Activated B cell treated with CpG ODN at 0.5 μM for 24 hours (primary cell): ENCODE results near the gene ACOX3. TPM values are rescaled to one million over a fixed set of nuclear protein-coding genes. Genes with fewer than 3 reads are reported as not detected.

ENCODE experiments used
- ATAC-seq: fragments of 200-7000 bp; cut with Tn5 transposase; one replicate; pipeline ENCODE4 v1.10.0; 2021; ENCODE audit warnings: low read depth, mild to moderate bottlenecking, moderate library complexity
- CTCF ChIA-PET: fragments of 350-600 bp; sonication (Branson Sonifier 250); formaldehyde crosslinking; loops from one replicate; lab custom pipeline; 2021; ENCODE audit warnings: antibody characterized with exemption; lab: Charles Lee
- POLR2A ChIA-PET: fragments of 350-600 bp; sonication (Branson Sonifier 250); formaldehyde crosslinking; loops from one replicate; lab custom pipeline; 2021; ENCODE audit warnings: antibody characterized with exemption; lab: Charles Lee
- DNase-seq: peaks from one replicate; pipeline ENCODE4 v3.0.0; 2022
- H3K27ac Mint-ChIP-seq: one replicate; pipeline ENCODE4 v1.8.0; 2020; ENCODE audit warnings: mixed read lengths
- H3K27me3 Mint-ChIP-seq: one replicate; pipeline ENCODE4 v1.8.0; 2021; ENCODE audit warnings: mixed read lengths
- H3K36me3 Mint-ChIP-seq: one replicate; pipeline ENCODE4 v1.8.0; 2021; ENCODE audit warnings: low read depth, mixed read lengths
- H3K4me1 Mint-ChIP-seq: one replicate; pipeline ENCODE4 v1.8.0; 2021; ENCODE audit warnings: mixed read lengths
- H3K4me3 Mint-ChIP-seq: one replicate; pipeline ENCODE4 v1.8.0; 2020; ENCODE audit warnings: mild to moderate bottlenecking, mixed read lengths
- H3K9me3 Mint-ChIP-seq: one replicate; pipeline ENCODE4 v1.8.0; 2020; ENCODE audit warnings: mixed read lengths
- intact Hi-C: fragments of 100-400 bp; cut with micrococcal nuclease; formaldehyde crosslinking; loops from one replicate; pipeline ENCODE4 v1.15.1; 2024
- total RNA-seq: library from RNA; stranded (reverse); gene quantifications from 2 replicates; pipeline ENCODE4 v1.2.3, GENCODE V29; 2022
- TF ChIP-seq, protein P1 (sequence below): fragments of 200-600 bp; IDR thresholded peaks from one replicate; pipeline ENCODE4 v1.8.0; 2022; ENCODE audit warnings: antibody characterized with exemption, mild to moderate bottlenecking

Gene ACOX3
- total RNA-seq, 1 donor from 2014 or later: 20.6 TPM

DNA sequence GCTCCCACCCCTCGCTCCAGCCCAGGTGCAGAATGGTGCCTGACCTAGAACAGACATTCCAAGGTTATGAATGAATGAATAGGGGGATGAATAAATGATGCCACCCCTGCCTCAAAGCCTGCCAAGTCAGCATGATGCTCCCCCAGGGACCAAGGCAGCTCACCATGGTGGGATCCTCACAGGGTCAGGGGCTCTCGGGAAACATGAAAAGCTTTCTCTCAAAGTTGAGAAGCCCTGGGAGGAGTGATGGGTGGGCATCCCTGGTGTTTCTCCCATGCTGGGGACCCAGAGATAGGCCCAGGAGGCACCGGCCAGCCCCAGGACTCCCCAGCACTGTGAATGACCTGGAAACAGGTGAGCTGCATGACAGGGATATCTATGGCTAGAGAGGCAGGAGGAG is 112.1 kb downstream of the ACOX3 start:
- no peaks in the 10 kb centered on the region for H3K4me1 Mint-ChIP-seq
- H3K27me3 Mint-ChIP-seq: peaks cover 9% of the 10 kb centered on the region
- H3K27ac Mint-ChIP-seq: no peak overlapping the region
- TF ChIP-seq, protein P1, sequence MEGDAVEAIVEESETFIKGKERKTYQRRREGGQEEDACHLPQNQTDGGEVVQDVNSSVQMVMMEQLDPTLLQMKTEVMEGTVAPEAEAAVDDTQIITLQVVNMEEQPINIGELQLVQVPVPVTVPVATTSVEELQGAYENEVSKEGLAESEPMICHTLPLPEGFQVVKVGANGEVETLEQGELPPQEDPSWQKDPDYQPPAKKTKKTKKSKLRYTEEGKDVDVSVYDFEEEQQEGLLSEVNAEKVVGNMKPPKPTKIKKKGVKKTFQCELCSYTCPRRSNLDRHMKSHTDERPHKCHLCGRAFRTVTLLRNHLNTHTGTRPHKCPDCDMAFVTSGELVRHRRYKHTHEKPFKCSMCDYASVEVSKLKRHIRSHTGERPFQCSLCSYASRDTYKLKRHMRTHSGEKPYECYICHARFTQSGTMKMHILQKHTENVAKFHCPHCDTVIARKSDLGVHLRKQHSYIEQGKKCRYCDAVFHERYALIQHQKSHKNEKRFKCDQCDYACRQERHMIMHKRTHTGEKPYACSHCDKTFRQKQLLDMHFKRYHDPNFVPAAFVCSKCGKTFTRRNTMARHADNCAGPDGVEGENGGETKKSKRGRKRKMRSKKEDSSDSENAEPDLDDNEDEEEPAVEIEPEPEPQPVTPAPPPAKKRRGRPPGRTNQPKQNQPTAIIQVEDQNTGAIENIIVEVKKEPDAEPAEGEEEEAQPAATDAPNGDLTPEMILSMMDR: no peak
- ChIA-PET POLR2A (no interaction called here), CTCF (no interaction called here)
- H3K4me3 Mint-ChIP-seq: no peak overlapping the region
- H3K9me3 Mint-ChIP-seq: peaks cover 6% of the 10 kb centered on the region
- no peaks in the 10 kb centered on the region for H3K36me3 Mint-ChIP-seq
- ATAC-seq (no peak), DNase-seq (no peak)
- intact Hi-C loops: no loop called here

DNA sequence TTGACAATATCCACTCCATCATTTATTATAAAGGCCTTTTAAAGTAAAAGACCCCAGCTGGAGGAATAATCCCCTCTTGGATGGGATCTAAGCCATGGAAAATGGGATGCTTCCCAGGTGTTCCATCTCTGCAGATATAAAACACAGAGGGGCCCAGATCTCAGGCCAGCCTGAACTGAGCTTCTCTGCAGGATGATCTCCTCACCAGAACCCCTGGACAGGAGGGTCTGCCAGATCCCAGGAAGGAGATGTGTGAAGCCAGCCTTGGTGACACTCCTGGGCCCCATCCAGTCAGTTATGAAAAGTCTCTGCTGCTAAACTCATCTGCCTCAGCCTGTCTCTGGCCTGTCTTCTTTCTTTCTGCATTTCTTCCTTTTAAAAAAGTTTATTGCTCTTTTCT is 114.3 kb downstream of the ACOX3 start:
- ChIA-PET CTCF (no interaction called here), POLR2A (no interaction called here)
- H3K27ac Mint-ChIP-seq: no peak overlapping the region
- H3K27me3 Mint-ChIP-seq: peaks cover 3% of the 10 kb centered on the region
- TF ChIP-seq, protein P1: no peak
- no peak overlapping the region for H3K4me3 Mint-ChIP-seq
- H3K9me3 Mint-ChIP-seq: no peaks in the 10 kb centered on the region
- DNase-seq: no peak
- no peaks in the 10 kb centered on the region for H3K4me1 Mint-ChIP-seq
- no peaks in the 10 kb centered on the region for H3K36me3 Mint-ChIP-seq
- intact Hi-C loops: no loop called here
- ATAC-seq: no peak

DNA sequence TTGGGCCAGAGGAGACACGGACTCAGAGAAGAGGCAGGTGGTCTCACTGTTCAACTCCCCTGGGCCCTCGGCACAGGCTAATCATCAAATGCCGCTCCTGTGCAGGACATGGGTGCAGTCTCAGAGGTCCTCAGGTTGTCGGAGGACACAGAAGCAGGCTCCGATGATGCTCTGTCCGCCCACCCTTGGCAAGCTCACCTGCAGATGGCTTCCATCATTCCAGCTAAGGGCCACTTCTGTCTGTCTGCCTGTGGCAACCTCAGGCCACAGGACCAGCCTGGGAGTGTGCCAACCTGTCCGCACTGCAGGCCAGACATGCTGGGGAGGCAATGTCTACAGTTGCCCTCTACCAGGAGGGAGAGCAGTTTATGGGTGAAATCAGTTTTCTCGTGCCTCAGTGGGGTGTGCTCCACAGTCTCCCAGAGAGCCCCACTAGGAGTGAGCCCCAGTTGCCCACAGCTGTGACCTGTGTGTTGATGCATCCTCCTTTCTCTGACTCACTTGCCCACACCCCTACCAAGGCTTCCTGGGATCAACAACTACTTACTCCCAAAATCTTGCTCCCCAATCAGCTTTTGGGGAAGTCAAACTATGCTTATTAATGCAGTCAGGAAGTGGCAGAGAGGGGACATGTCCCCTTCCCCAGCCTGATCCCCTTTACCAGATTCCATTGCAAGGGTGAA is 115.1 kb downstream of the ACOX3 start:
- no peak for DNase-seq
- H3K4me3 Mint-ChIP-seq: no peak overlapping the region
- no peaks in the 10 kb centered on the region for H3K4me1 Mint-ChIP-seq
- TF ChIP-seq, protein P1: no peak
- ATAC-seq: no peak
- H3K27me3 Mint-ChIP-seq: peaks cover 3% of the 10 kb centered on the region
- no peak overlapping the region for H3K27ac Mint-ChIP-seq
- H3K36me3 Mint-ChIP-seq: no peaks in the 10 kb centered on the region
- CTCF ChIA-PET: no interaction called here
- intact Hi-C loops: no loop called here
- POLR2A ChIA-PET: no interaction called here
- H3K9me3 Mint-ChIP-seq: no peaks in the 10 kb centered on the region

DNA sequence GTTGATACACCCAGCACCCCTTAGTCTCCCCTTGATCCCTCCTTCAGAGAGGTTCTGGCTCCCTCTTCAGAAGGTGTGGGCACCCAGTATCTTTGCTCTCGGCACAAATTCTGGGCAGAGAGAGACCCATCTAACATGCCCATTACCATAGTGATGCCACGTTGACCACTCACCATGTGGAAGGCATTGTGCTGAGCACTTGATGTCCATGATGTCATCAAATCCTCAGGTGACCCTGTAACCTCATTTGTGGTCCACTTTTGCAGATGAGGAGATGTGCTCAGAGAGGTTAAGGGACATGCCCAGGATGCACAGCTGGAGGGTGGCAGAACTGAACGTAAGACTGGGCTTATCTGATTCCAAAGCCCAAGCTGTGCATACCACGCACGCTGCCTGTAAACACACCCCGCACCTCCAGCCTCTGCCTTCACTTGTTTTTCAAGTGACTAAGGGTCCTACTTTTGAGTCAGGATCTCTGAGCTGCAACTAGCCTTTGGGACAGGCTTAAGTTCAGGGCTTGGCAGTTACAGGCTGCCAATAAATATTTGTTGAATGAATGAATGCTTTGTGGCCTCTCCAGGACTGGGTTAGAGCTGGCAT is 115.8 kb downstream of the ACOX3 start:
- TF ChIP-seq, protein P1: no peak
- DNase-seq: no peak
- ATAC-seq: no peak
- no peaks in the 10 kb centered on the region for H3K9me3 Mint-ChIP-seq
- intact Hi-C loops: no loop called here
- no peaks in the 10 kb centered on the region for H3K36me3 Mint-ChIP-seq
- H3K27me3 Mint-ChIP-seq: peaks cover 3% of the 10 kb centered on the region
- POLR2A ChIA-PET: no interaction called here
- CTCF ChIA-PET: no interaction called here
- H3K27ac Mint-ChIP-seq: no peak overlapping the region
- H3K4me3 Mint-ChIP-seq: no peak overlapping the region
- H3K4me1 Mint-ChIP-seq: no peaks in the 10 kb centered on the region

DNA sequence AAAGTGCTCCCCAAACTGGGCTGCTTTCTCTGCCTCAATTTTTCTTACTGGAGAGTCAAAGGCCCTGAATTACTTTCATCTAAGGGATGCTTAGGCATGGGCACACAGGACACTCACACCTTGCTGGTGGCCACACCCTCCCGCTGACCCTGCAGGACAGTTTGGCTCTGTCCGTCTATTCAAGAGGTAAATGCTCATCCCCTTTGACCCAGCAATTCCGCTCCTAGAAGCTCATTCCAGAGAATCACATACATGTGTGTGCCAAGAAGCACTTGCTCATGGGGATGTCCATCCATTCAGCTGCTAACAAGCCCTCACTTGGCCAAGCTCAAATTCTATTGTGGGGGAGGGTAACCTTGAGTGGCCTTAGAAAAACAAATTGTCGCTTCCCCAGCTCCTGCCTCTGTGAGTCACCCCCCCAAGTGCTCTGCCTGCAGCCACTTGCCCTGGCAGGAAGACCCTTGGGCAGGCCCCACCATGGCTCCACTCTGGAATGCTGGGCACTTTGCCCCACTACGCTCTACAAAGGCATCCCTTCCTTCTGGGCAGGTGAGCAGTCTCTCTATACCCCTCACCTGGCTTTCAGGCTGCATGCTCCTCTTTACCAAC is 116.5 kb downstream of the ACOX3 start:
- H3K9me3 Mint-ChIP-seq: no peaks in the 10 kb centered on the region
- TF ChIP-seq, protein P1: no peak
- DNase-seq (no peak), ATAC-seq (no peak)
- H3K4me1 Mint-ChIP-seq: no peaks in the 10 kb centered on the region
- H3K27me3 Mint-ChIP-seq: peaks cover 6% of the 10 kb centered on the region
- H3K27ac Mint-ChIP-seq: no peak overlapping the region
- H3K4me3 Mint-ChIP-seq: no peak overlapping the region
- ChIA-PET CTCF (no interaction called here), POLR2A (no interaction called here)
- intact Hi-C loops: no loop called here
- H3K36me3 Mint-ChIP-seq: no peaks in the 10 kb centered on the region
